Testis (tissue), 2 donors: Measurements from ENCODE around the gene ME3.

ENCODE experiments used
- CTCF ChIP-seq, 3 experiments: fragments of 450-650 bp in 2 of 3; fragments of 200-600 bp in 1 of 3; sonication (generic) in 1 of 3; IDR thresholded peaks; one replicate each; pipeline ENCODE4 v1.5.1; 2016 to 2019; ENCODE audit warnings: antibody characterized with exemption in 3 of 3, mild to moderate bottlenecking in 2 of 3, moderate library complexity in 1 of 3
- POLR2A ChIP-seq: fragments of 450-650 bp; IDR thresholded peaks from one replicate; pipeline ENCODE4 v1.6.1; 2017; ENCODE audit warnings: antibody characterized with exemption, mild to moderate bottlenecking, moderate library complexity

GRCh38 chr11:86686531-86686930 is 14.1 kb upstream of the ME3 start:
- TF ChIP-seq CTCF (IDR thresholded peaks at IDR 0.05) (no peak), POLR2A (no peak)
